Endothelial cell of umbilical vein (primary cell): Measurements from ENCODE around the gene DUSP15. TPM values are rescaled to one million over a fixed set of nuclear protein-coding genes. Genes with fewer than 3 reads are reported as not detected.
A peak's percentile ranks its signal among the peaks of the same experiment; 100 is the strongest.

Experiments
- Bru-seq: library from RNA; stranded (reverse); fragments of 400-500 nt; gene quantifications from one replicate; lab custom pipeline; 2021; lab: Mats Ljungman, UMichigan
- BruChase-seq, 2 experiments: library from RNA; stranded (reverse); fragments of 400-500 nt; gene quantifications; one replicate each; lab custom pipeline; 2021; lab: Mats Ljungman, UMichigan
- BruUV-seq: library from RNA; stranded (reverse); fragments of 400-500 nt; replicated peaks from 2 replicates; lab custom pipeline; 2021; lab: Mats Ljungman, UMichigan
- CTCF ChIA-PET: fragments of 300-600, 350-600 bp; sonication (Branson Sonifier 250); formaldehyde crosslinking; loops from one replicate; lab custom pipeline; 2021; ENCODE audit warnings: antibody characterized with exemption, inconsistent platforms; lab: Charles Lee
- POLR2A ChIA-PET: fragments of 300-600, 350-600 bp; sonication (Branson Sonifier 250); formaldehyde crosslinking; loops from one replicate; lab custom pipeline; 2021; ENCODE audit warnings: antibody characterized with exemption, inconsistent platforms; lab: Charles Lee
- DNase-seq: peaks from one replicate; pipeline ENCODE4 v3.0.0-alpha.2; 2011; ENCODE audit warnings: low read depth, low spot score
- FAIRE-seq: peaks from 2 replicates; lab custom pipeline; 2011; peaks lifted over from hg19 to GRCh38; lab: Jason Lieb, UNC
- H2AFZ ChIP-seq: 2 replicates; pipeline ENCODE4 v1.6.0; 2012; ENCODE audit warnings: low read depth, low read length, control low read depth, inconsistent platforms
- H3K27ac ChIP-seq: 2 replicates; pipeline ENCODE4 v1.5.1; 2011; ENCODE audit warnings: low read depth, mild to moderate bottlenecking, control low read depth, low read length, moderate library complexity; ENCODE audit not compliant: insufficient read depth
- H3K27me3 ChIP-seq, 2 experiments: 2 replicates each; pipeline versions ENCODE4 v1.6.0 to v1.6.1; 2011; ENCODE audit warnings: low read length in 2 of 2, mixed read lengths in 1 of 2; ENCODE audit not compliant: control insufficient read depth in 2 of 2, insufficient read depth in 2 of 2
- H3K36me3 ChIP-seq, 2 experiments: 2 replicates in 1 of 2; 3 replicates in 1 of 2; pipeline ENCODE4 v1.5.1; 2011; ENCODE audit warnings: low read length in 2 of 2, mild to moderate bottlenecking in 1 of 2, moderate library complexity in 1 of 2; ENCODE audit not compliant: control insufficient read depth in 2 of 2, insufficient read depth in 2 of 2; ENCODE audit errors: extremely low read depth in 1 of 2
- H3K4me1 ChIP-seq: 3 replicates; pipeline ENCODE4 v1.5.1; 2011; ENCODE audit warnings: mild to moderate bottlenecking, low read length; ENCODE audit not compliant: control insufficient read depth, insufficient read depth; ENCODE audit errors: extremely low read depth
- H3K4me2 ChIP-seq: 2 replicates; pipeline ENCODE4 v1.6.1; 2011; ENCODE audit warnings: low read length, control low read depth, mixed read lengths; ENCODE audit not compliant: insufficient read depth
- H3K4me3 ChIP-seq, 3 experiments: fragments of 200-600 bp in 1 of 3; sonication (generic), shearing (Covaris generic) in 1 of 3; replicated peaks in 1 of 3; 2 replicates each; pipeline ENCODE4 v1.5.1; 2011 to 2016; ENCODE audit warnings: control low read depth in 3 of 3, low read length in 3 of 3, mild to moderate bottlenecking in 2 of 3, inconsistent platforms in 1 of 3, low read depth in 1 of 3, moderate library complexity in 1 of 3; ENCODE audit not compliant: insufficient read depth in 1 of 3
- H3K79me2 ChIP-seq: 2 replicates; pipeline ENCODE4 v1.6.0; 2012; ENCODE audit warnings: low read length, inconsistent platforms; ENCODE audit not compliant: control insufficient read depth, insufficient read depth
- H3K9ac ChIP-seq: replicated peaks from 2 replicates; pipeline ENCODE3; 2011; ENCODE audit warnings: low read length, control low read depth; ENCODE audit not compliant: insufficient read depth; ENCODE audit errors: extremely low read depth
- H3K9me1 ChIP-seq: replicated peaks from 3 replicates; pipeline ENCODE4 v1.6.0; 2011; ENCODE audit warnings: mild to moderate bottlenecking, low read length; ENCODE audit not compliant: control insufficient read depth, insufficient read depth; ENCODE audit errors: extremely low read depth
- H3K9me3 ChIP-seq: replicated peaks from 2 replicates; pipeline ENCODE4 v1.5.1; 2012; ENCODE audit warnings: low read length, inconsistent platforms; ENCODE audit not compliant: control insufficient read depth, insufficient read depth
- H4K20me1 ChIP-seq: replicated peaks from 2 replicates; pipeline ENCODE3; 2011; ENCODE audit warnings: mild to moderate bottlenecking, low read length; ENCODE audit not compliant: control insufficient read depth, insufficient read depth; ENCODE audit errors: extremely low read depth
- EZH2 ChIP-seq: IDR thresholded peaks from 2 replicates; pipeline ENCODE4 v1.6.1; 2012; ENCODE audit warnings: borderline replicate concordance, low read depth, mild to moderate bottlenecking, moderate library complexity, low read length, inconsistent platforms; ENCODE audit not compliant: severe bottlenecking
- GATA2 ChIP-seq: IDR thresholded peaks from 2 replicates; pipeline ENCODE4 v1.7.0; 2011; ENCODE audit warnings: low read depth, mild to moderate bottlenecking, moderate library complexity, mixed read lengths, low read length; ENCODE audit not compliant: insufficient read length, insufficient read depth
- MAX ChIP-seq: IDR thresholded peaks from 2 replicates; pipeline ENCODE4 v1.6.1; 2011; ENCODE audit not compliant: insufficient read depth, insufficient read length
- dilution Hi-C: fragments of 300-500 bp; cut with MboI; formaldehyde crosslinking; loops from one replicate; pipeline ENCODE4 v1.15.0; 2019; ENCODE audit warnings: low sequenced_read_pairs; ENCODE audit not compliant: extremely low pct_ligation_motif_present
- intact Hi-C: fragments of 100-400 bp; cut with micrococcal nuclease; formaldehyde crosslinking; loops from one replicate; pipeline ENCODE4 v1.10.0; 2022
- long read RNA-seq: library from polyadenylated mRNA; stranded (forward); transcript quantifications from one replicate; pipeline ENCODE4 v2.0.0, GENCODE V29; 2021
- polyA minus RNA-seq, 3 experiments: library from RNA; depleted of rRNA, polyadenylated mRNA; stranded (reverse); fragments of >200 nt; gene quantifications; 1 replicate in 1 of 3; 2 replicates in 2 of 3; pipeline ENCODE4 v1.2.3, GENCODE V29; 2011
- polyA plus RNA-seq, 4 experiments: library from polyadenylated mRNA; depleted of rRNA in 3 of 4; stranded (reverse) in 3 of 4; unstranded in 1 of 4; fragments of >200 nt; gene quantifications; 2 replicates each; pipeline versions ENCODE4 v1.2.1 to v1.2.3, GENCODE V29; 2011 to 2012; ENCODE audit warnings: missing spikeins in 1 of 4
- total RNA-seq: library from RNA; stranded (reverse); gene quantifications from 2 replicates; pipeline ENCODE4 v1.2.3, GENCODE V29; 2021

The DUSP15 gene
- 0.62 TPM in 1 of 2 replicates, not detected in the other for total RNA-seq
- 0.33 and 0.75 TPM in 2 replicates for polyA plus RNA-seq
- 0.12 and 0.27 TPM in 2 replicates for polyA plus RNA-seq (2011; cell fraction: cytosol; rRNA removed)
- 0.16 and 0.35 TPM in 2 replicates for polyA plus RNA-seq (2011; cell fraction: nucleus; rRNA removed)
- polyA plus RNA-seq (2012): 0.16 and 0.19 TPM in 2 replicates
- not detected in 2 replicates for polyA minus RNA-seq
- not detected for polyA minus RNA-seq (2011; cell fraction: cytosol; rRNA and poly(A)+ RNA removed)
- polyA minus RNA-seq (2011; cell fraction: nucleus; rRNA and poly(A)+ RNA removed): not detected in 2 replicates
- Bru-seq, nascent RNA: not detected
- percentile 7 among the genes with signal in this experiment for BruChase-seq, experiment 1, labeled RNA remaining after a 6-hour chase
- BruChase-seq, experiment 2, labeled RNA remaining after a 2-hour chase: percentile 5 among the genes with signal in this experiment
- long read RNA-seq: 0 reads

DNA sequence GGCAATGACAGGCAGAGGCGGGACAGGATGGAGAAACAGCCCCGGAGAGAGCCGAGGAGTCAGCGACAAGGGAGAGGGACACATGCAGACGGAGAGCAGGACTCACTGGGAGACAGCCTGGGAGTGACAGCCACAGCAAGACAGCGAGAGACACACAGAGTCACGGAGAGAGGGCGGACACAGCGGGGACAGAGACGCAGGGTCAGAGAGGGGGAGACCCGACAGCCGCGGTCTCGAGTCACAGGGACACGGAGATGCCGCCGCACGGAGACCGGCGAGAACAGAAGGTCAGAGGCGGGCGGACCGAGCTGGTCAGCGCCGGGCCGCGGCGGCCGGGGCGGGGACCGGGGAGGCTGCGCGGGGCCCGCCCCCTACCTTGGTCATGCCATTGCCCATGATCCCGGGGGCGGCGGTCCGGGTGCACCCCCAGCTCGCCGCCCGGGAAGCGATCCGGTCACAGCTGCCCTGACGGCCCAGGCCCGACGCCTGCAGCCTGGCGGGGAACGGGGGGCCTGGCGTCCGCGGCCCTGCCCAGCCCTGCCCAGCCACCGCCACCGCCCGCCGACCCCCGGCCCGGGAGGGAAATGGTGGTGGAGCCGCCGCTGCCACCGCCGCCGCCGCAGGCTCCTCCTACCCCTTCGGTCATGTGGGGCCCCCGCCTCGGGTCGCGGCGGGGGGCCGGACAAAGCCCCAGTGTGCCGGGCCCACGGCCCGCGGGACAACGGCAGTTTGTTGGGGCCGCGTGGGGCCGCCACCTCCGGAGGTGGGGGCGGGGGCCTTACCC lies at the start of gene DUSP15, which contains the start of gene TTLL9:
DUSP15 (minus strand) TSS at position 586 of the 784 bp plus-strand sequence; CDS start at position 396, 190 bp downstream.
TTLL9 (plus strand) TSS at position 693 of the 784 bp plus-strand sequence. CDS start 493 bp downstream, outside the sequence.
- Histone ChIP-seq H3K4me2 (peak within 1 kb of the TSS; percentile 19), H3K9ac (peak within 1 kb of the TSS; percentile 17), H3K27me3 (peaks cover 30 to 32% of the 10 kb centered on the region in 2 experiments), H4K20me1 (no peaks in the 10 kb centered on the region), H3K36me3 (no peaks in the 10 kb centered on the region), H3K9me3 (no peaks in the 10 kb centered on the region), H3K27ac (no peak within 1 kb of the TSS), H3K79me2 (no peaks in the 10 kb centered on the region), H2AFZ (peak within 1 kb of the TSS; percentile 50), H3K4me3 (peak within 1 kb of the TSS in 2 of 3 experiments; percentile 7 to 41), H3K9me1 (no peaks in the 10 kb centered on the region), H3K4me1 (no peaks in the 10 kb centered on the region)
- dilution Hi-C loops: no loop called here
- ChIA-PET CTCF (no interaction called here), POLR2A (no interaction called here)
- intact Hi-C loops: no loop called here
- no TSS peak for BruUV-seq
- FAIRE-seq (no peak), DNase-seq (no peak)
- TF ChIP-seq GATA2: no peak
- peak; percentile 97 for TF ChIP-seq EZH2
- no peak for TF ChIP-seq MAX
